Upper lobe of right lung (tissue), 1 donor: ENCODE measurements around the gene CREB3. TPM values are rescaled to one million over a fixed set of nuclear protein-coding genes. Genes with fewer than 3 reads are reported as not detected.

ENCODE experiments used
- ATAC-seq: fragments of 200-7000 bp; cut with Tn5 transposase; one replicate; pipeline ENCODE4 v1.9.1; 2020; ENCODE audit warnings: mild to moderate bottlenecking, moderate library complexity
- DNase-seq: peaks from one replicate; pipeline ENCODE4 v3.0.0-alpha.2; 2020
- H3K27ac ChIP-seq: fragments of 200-600 bp; one replicate; pipeline ENCODE4 v1.8.0; 2022
- H3K27me3 ChIP-seq: fragments of 200-600 bp; one replicate; pipeline ENCODE4 v1.8.0; 2022; ENCODE audit warnings: mild to moderate bottlenecking
- H3K36me3 ChIP-seq: fragments of 200-600 bp; one replicate; pipeline ENCODE4 v1.8.0; 2022
- H3K4me1 ChIP-seq: fragments of 200-600 bp; one replicate; pipeline ENCODE4 v1.8.0; 2022
- H3K4me3 ChIP-seq: fragments of 200-600 bp; one replicate; pipeline ENCODE4 v1.8.0; 2022; ENCODE audit warnings: mild to moderate bottlenecking
- H3K9me3 ChIP-seq: fragments of 200-600 bp; one replicate; pipeline ENCODE4 v1.8.0; 2022
- CTCF ChIP-seq: fragments of 200-600 bp; IDR thresholded peaks from one replicate; pipeline ENCODE4 v1.8.0; 2022; ENCODE audit warnings: antibody characterized with exemption
- intact Hi-C: fragments of 100-400 bp; cut with DNase I; formaldehyde crosslinking; loops from one replicate; pipeline ENCODE4 v1.11.0; 2022
- total RNA-seq: library from RNA; stranded (reverse); fragmentation: NEBNext Ultra II Directional; extraction: Animal tissue kit (Norgen Biotek cat#: 25700); gene quantifications from one replicate; pipeline ENCODE4 v1.2.1, GENCODE V29; 2021
- donor health status: DM: no; HTN: yes; CAD: no; lungs with severe emphysema.

CREB3 gene
- total RNA-seq, 1 donor from 2014 or later, result 34.9 TPM

DNA sequence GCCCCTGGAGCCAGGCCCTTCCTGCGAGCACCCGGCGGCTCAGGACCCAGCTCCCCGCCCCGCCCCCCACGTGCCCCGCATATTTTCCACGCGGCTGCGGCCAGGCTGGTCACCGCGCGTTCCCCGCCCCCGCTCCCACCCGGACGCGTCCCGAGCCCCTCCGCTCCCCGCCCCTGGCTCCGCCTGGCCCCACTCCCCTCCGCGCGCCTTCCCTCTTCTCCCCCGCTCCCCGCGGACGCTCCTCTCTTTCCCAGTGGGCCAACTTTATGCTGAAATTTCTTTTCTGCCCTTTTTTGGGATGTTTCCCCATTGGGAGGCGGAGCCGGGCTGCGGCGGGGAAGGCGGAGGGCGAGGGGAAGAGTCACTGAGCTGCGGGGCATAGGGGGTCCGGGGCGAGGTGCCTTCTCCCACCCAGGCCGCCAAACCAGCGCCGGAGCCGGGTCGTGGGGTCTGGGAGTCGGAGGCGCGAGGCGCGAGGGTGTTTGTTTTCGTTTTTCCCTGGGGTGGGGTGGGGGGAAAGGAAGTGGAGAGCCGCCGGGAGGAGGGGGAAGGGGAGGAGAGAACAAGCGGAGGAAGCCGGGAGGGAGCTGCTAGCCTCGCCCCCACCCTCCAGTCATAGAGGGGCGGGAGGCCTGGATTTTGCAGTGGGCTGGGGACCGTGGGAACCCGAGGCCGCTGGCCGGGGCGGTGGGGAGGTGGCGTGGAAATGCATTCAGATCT, 41.7 kb upstream of the CREB3 start:
- peak; percentile 83 for DNase-seq
- no peaks in the 10 kb centered on the region for H3K36me3 ChIP-seq
- peak; percentile 78 for ATAC-seq
- H3K9me3 ChIP-seq, result no peaks in the 10 kb centered on the region
- H3K27me3 ChIP-seq, result no peaks in the 10 kb centered on the region
- peaks cover 16% of the 10 kb centered on the region for H3K4me1 ChIP-seq
- no peak for TF ChIP-seq CTCF
- peak overlapping the region; percentile 76 for H3K4me3 ChIP-seq
- H3K27ac ChIP-seq, result peak overlapping the region; percentile 83
- intact Hi-C loops, result no loop called here

- Histone ChIP-seq H3K27ac (peak overlapping the region; percentile 83), H3K36me3 (peaks cover 4% of the 10 kb centered on the region), H3K27me3 (no peaks in the 10 kb centered on the region), H3K4me3 (peak overlapping the region; percentile 76), H3K9me3 (no peaks in the 10 kb centered on the region), H3K4me1 (peaks cover 21% of the 10 kb centered on the region)
- intact Hi-C loops, result no loop called here
- DNase-seq (no peak), ATAC-seq (peak; percentile 44)
- TF ChIP-seq CTCF, result no peak
Measured at GRCh38 chr9:35691334-35691650, 41.2 kb upstream of the CREB3 start.

- Histone ChIP-seq H3K27me3 (no peaks in the 10 kb centered on the region), H3K27ac (peak overlapping the region; percentile 83), H3K4me1 (peaks cover 23% of the 10 kb centered on the region), H3K4me3 (no peak overlapping the region), H3K36me3 (peaks cover 8% of the 10 kb centered on the region), H3K9me3 (no peaks in the 10 kb centered on the region)
- TF ChIP-seq CTCF, result no peak
- no peak for ATAC-seq
- no peak for DNase-seq
- intact Hi-C loops, result no loop called here
Measured at GRCh38 chr9:35691757-35692301, 40.6 kb upstream of the CREB3 start.

- no peak overlapping the region for H3K4me3 ChIP-seq
- intact Hi-C loops, result no loop called here
- H3K36me3 ChIP-seq, result peaks cover 49% of the 10 kb centered on the region
- ATAC-seq, result peak; percentile 3
- H3K27ac ChIP-seq, result peak overlapping the region; percentile 78
- H3K9me3 ChIP-seq, result no peaks in the 10 kb centered on the region
- no peak for DNase-seq
- no peaks in the 10 kb centered on the region for H3K27me3 ChIP-seq
- no peak for TF ChIP-seq CTCF
- H3K4me1 ChIP-seq, result peaks cover 17% of the 10 kb centered on the region
Measured at GRCh38 chr9:35695943-35696401, 36.5 kb upstream of the CREB3 start.

DNA sequence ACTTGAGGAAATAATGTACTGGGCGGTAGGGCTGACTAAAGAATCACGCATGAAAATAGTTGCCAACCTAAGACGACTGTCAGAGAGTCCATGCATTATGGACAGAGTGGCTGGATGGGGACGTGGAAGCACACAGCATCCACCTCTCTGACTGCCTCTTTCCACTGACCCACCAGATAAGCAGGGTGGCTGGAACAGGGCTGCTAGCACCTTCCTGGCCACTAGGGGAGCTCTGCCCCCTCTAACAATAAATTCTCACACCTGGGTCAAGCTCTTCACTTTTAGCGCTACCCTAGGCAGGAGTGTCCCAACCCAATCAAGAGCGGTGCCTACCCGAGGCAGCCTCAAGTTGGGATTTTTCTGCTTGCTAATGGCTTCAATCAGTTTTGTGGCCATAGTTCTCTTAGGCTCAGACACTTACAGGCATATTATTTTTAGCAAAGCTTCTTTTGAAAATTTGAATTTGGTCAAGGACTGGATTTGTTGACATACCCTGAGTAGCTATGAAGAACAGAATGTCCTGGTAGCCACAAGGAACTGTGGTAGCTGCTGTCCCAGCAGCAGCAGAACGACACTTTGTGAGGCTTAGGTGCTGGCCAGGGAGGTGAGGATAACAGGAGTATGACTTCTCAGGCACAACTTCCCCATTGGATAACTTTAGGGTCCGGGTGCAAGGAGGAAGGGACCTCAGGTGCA, 35.8 kb upstream of the CREB3 start:
- peak; percentile 90 for TF ChIP-seq CTCF
- peaks cover 12% of the 10 kb centered on the region for H3K4me1 ChIP-seq
- DNase-seq, result no peak
- H3K36me3 ChIP-seq, result peaks cover 56% of the 10 kb centered on the region
- H3K9me3 ChIP-seq, result no peaks in the 10 kb centered on the region
- no peaks in the 10 kb centered on the region for H3K27me3 ChIP-seq
- intact Hi-C loops, result no loop called here
- peak overlapping the region; percentile 78 for H3K27ac ChIP-seq
- peak; percentile 90 for ATAC-seq
- H3K4me3 ChIP-seq, result no peak overlapping the region
